Astrocyte (in vitro differentiated cells and primary cell): ENCODE data around the gene CRYBG3. TPM values are rescaled to one million over a fixed set of nuclear protein-coding genes. Genes with fewer than 3 reads are reported as not detected.

Source experiments
- DNase-seq: peaks from one replicate; pipeline ENCODE4 v3.0.0-alpha.2; 2010; ENCODE audit warnings: low read depth
- FAIRE-seq: peaks from 2 replicates; lab custom pipeline; 2011; peaks lifted over from hg19 to GRCh38; lab: Jason Lieb, UNC
- H2AFZ ChIP-seq: 2 replicates; pipeline ENCODE4 v1.6.0; 2012; ENCODE audit warnings: low read depth, low read length, inconsistent platforms
- H3K27ac ChIP-seq: 2 replicates; pipeline ENCODE4 v1.5.1; 2011; ENCODE audit warnings: low read depth, low read length, inconsistent platforms
- H3K27me3 ChIP-seq: 2 replicates; pipeline ENCODE4 v1.6.0; 2011; ENCODE audit warnings: low read length, inconsistent platforms; ENCODE audit not compliant: insufficient read depth
- H3K36me3 ChIP-seq: 2 replicates; pipeline ENCODE4 v1.5.1; 2011; ENCODE audit warnings: low read length, inconsistent platforms; ENCODE audit not compliant: insufficient read depth
- H3K4me1 ChIP-seq: 2 replicates; pipeline ENCODE4 v1.5.1; 2011; ENCODE audit warnings: low read length, inconsistent platforms; ENCODE audit not compliant: insufficient read depth
- H3K4me2 ChIP-seq: 2 replicates; pipeline ENCODE4 v1.6.0; 2012; ENCODE audit warnings: low read length, inconsistent platforms
- H3K4me3 ChIP-seq: 2 replicates; pipeline ENCODE4 v1.5.1; 2011; ENCODE audit warnings: low read depth, mild to moderate bottlenecking, low read length, inconsistent platforms; ENCODE audit not compliant: insufficient read depth
- H3K79me2 ChIP-seq: 2 replicates; pipeline ENCODE4 v1.6.0; 2012; ENCODE audit warnings: mild to moderate bottlenecking, low read length, inconsistent platforms; ENCODE audit not compliant: insufficient read depth
- H3K9ac ChIP-seq: 2 replicates; pipeline ENCODE4 v1.6.0; 2012; ENCODE audit warnings: mild to moderate bottlenecking, low read length, inconsistent platforms
- H3K9me3 ChIP-seq: 2 replicates; pipeline ENCODE4 v1.5.1; 2012; ENCODE audit warnings: low read depth, mild to moderate bottlenecking, low read length, inconsistent platforms; ENCODE audit not compliant: insufficient read depth
- H4K20me1 ChIP-seq: 2 replicates; pipeline ENCODE4 v1.6.0; 2012; ENCODE audit warnings: low read length, inconsistent platforms; ENCODE audit not compliant: insufficient read depth
- H3K27ac Mint-ChIP-seq: one replicate; pipeline ENCODE4 v1.8.0; 2021; ENCODE audit warnings: mild to moderate bottlenecking, mixed read lengths; ENCODE audit not compliant: unreplicated experiment
- H3K27me3 Mint-ChIP-seq: one replicate; pipeline ENCODE4 v1.8.0; 2021; ENCODE audit warnings: low read depth, mixed read lengths; ENCODE audit not compliant: unreplicated experiment
- H3K36me3 Mint-ChIP-seq: one replicate; pipeline ENCODE4 v1.8.0; 2021; ENCODE audit warnings: low read depth, mixed read lengths; ENCODE audit not compliant: unreplicated experiment
- H3K4me1 Mint-ChIP-seq: one replicate; pipeline ENCODE4 v1.8.0; 2021; ENCODE audit warnings: low read depth, mixed read lengths; ENCODE audit not compliant: unreplicated experiment
- H3K4me3 Mint-ChIP-seq: one replicate; pipeline ENCODE4 v1.8.0; 2021; ENCODE audit warnings: mild to moderate bottlenecking, moderate library complexity, mixed read lengths; ENCODE audit not compliant: unreplicated experiment
- H3K9me3 Mint-ChIP-seq: one replicate; pipeline ENCODE4 v1.8.0; 2021; ENCODE audit warnings: mild to moderate bottlenecking, mixed read lengths; ENCODE audit not compliant: unreplicated experiment
- EZH2 ChIP-seq: IDR thresholded peaks from 2 replicates; pipeline ENCODE4 v1.6.1; 2012; ENCODE audit warnings: mild to moderate bottlenecking, low read length, inconsistent platforms; ENCODE audit not compliant: insufficient read depth
- total RNA-seq: library from RNA; stranded (reverse); gene quantifications from 2 replicates; pipeline ENCODE4 v1.2.1, GENCODE V29; 2021
- TF ChIP-seq, protein P1 (sequence below): IDR thresholded peaks from 2 replicates; pipeline ENCODE4 v1.5.1; 2011; ENCODE audit warnings: low read depth, mild to moderate bottlenecking, inconsistent platforms, low read length, moderate library complexity; ENCODE audit not compliant: insufficient read depth

The CRYBG3 gene
- total RNA-seq, 1 donor from 2014 or later = 13.0 TPM

GRCh38 chr3:97954228-97954827 lies 132.5 kb downstream of the CRYBG3 start:
- no peak overlapping the region for H3K27ac ChIP-seq
- peaks cover 10% of the 10 kb centered on the region for H3K4me1 ChIP-seq
- no peak overlapping the region for H3K27ac Mint-ChIP-seq
- no peak for FAIRE-seq
- H3K27me3 ChIP-seq = no peaks in the 10 kb centered on the region
- no peaks in the 10 kb centered on the region for H3K79me2 ChIP-seq
- H2AFZ ChIP-seq = no peak overlapping the region
- no peak overlapping the region for H3K4me2 ChIP-seq
- no peaks in the 10 kb centered on the region for H3K9me3 Mint-ChIP-seq
- no peaks in the 10 kb centered on the region for H3K9me3 ChIP-seq
- H3K36me3 Mint-ChIP-seq = peaks cover 12% of the 10 kb centered on the region
- H3K4me1 Mint-ChIP-seq = no peaks in the 10 kb centered on the region
- no peaks in the 10 kb centered on the region for H3K27me3 Mint-ChIP-seq
- H4K20me1 ChIP-seq = peaks cover 12% of the 10 kb centered on the region
- no peak overlapping the region for H3K9ac ChIP-seq
- no peak overlapping the region for H3K4me3 Mint-ChIP-seq
- no peak for DNase-seq
- TF ChIP-seq, protein P1, sequence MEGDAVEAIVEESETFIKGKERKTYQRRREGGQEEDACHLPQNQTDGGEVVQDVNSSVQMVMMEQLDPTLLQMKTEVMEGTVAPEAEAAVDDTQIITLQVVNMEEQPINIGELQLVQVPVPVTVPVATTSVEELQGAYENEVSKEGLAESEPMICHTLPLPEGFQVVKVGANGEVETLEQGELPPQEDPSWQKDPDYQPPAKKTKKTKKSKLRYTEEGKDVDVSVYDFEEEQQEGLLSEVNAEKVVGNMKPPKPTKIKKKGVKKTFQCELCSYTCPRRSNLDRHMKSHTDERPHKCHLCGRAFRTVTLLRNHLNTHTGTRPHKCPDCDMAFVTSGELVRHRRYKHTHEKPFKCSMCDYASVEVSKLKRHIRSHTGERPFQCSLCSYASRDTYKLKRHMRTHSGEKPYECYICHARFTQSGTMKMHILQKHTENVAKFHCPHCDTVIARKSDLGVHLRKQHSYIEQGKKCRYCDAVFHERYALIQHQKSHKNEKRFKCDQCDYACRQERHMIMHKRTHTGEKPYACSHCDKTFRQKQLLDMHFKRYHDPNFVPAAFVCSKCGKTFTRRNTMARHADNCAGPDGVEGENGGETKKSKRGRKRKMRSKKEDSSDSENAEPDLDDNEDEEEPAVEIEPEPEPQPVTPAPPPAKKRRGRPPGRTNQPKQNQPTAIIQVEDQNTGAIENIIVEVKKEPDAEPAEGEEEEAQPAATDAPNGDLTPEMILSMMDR = no peak
- TF ChIP-seq EZH2 = no peak
- peaks cover 30% of the 10 kb centered on the region for H3K36me3 ChIP-seq
- H3K4me3 ChIP-seq = no peak overlapping the region

DNA sequence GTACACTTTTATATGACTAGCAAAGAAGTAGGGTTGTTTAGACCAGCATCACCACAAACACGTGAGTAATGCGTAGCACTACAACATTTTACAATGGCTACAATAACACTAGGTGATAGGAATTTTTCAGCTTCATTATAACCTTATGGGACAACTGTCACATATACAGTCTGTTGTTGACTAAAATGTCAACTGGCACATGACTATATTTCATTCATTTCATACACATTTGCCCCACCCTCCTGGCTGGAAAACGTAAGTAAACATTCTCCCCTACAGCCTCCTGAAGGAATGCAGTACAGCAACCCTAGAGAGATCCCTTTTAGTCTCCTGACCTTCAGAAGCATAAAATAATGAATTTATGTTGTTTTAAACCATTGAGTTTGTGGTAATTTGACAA lies 134.2 kb downstream of the CRYBG3 start:
- no peak overlapping the region for H3K27ac Mint-ChIP-seq
- no peaks in the 10 kb centered on the region for H3K27me3 ChIP-seq
- H3K4me2 ChIP-seq = no peak overlapping the region
- no peak for FAIRE-seq
- no peaks in the 10 kb centered on the region for H3K9me3 Mint-ChIP-seq
- no peak overlapping the region for H3K9ac ChIP-seq
- no peak overlapping the region for H3K4me3 ChIP-seq
- H3K4me1 ChIP-seq = peaks cover 10% of the 10 kb centered on the region
- peaks cover 12% of the 10 kb centered on the region for H4K20me1 ChIP-seq
- H2AFZ ChIP-seq = no peak overlapping the region
- H3K36me3 ChIP-seq = peaks cover 16% of the 10 kb centered on the region
- peaks cover 8% of the 10 kb centered on the region for H3K36me3 Mint-ChIP-seq
- DNase-seq = no peak
- peaks cover 2% of the 10 kb centered on the region for H3K79me2 ChIP-seq
- no peak overlapping the region for H3K4me3 Mint-ChIP-seq
- no peaks in the 10 kb centered on the region for H3K27me3 Mint-ChIP-seq
- H3K4me1 Mint-ChIP-seq = no peaks in the 10 kb centered on the region
- no peaks in the 10 kb centered on the region for H3K9me3 ChIP-seq
- no peak overlapping the region for H3K27ac ChIP-seq
- TF ChIP-seq, protein P1 = no peak
- TF ChIP-seq EZH2 = no peak

GRCh38 chr3:97957617-97958311 lies 136.0 kb downstream of the CRYBG3 start:
- peaks cover 8% of the 10 kb centered on the region for H3K36me3 Mint-ChIP-seq
- H3K36me3 ChIP-seq = peaks cover 17% of the 10 kb centered on the region
- no peak overlapping the region for H3K27ac Mint-ChIP-seq
- DNase-seq (no peak), FAIRE-seq (no peak)
- H2AFZ ChIP-seq = no peak overlapping the region
- no peak overlapping the region for H3K4me2 ChIP-seq
- H4K20me1 ChIP-seq = peaks cover 22% of the 10 kb centered on the region
- no peak overlapping the region for H3K9ac ChIP-seq
- peaks cover 10% of the 10 kb centered on the region for H3K4me1 ChIP-seq
- no peaks in the 10 kb centered on the region for H3K27me3 Mint-ChIP-seq
- no peaks in the 10 kb centered on the region for H3K9me3 ChIP-seq
- H3K9me3 Mint-ChIP-seq = no peaks in the 10 kb centered on the region
- H3K27me3 ChIP-seq = no peaks in the 10 kb centered on the region
- no peak overlapping the region for H3K4me3 ChIP-seq
- H3K4me1 Mint-ChIP-seq = no peaks in the 10 kb centered on the region
- H3K4me3 Mint-ChIP-seq = no peak overlapping the region
- no peak overlapping the region for H3K27ac ChIP-seq
- no peak for TF ChIP-seq EZH2
- TF ChIP-seq, protein P1 = no peak
- peaks cover 13% of the 10 kb centered on the region for H3K79me2 ChIP-seq
